ENCODE measurements around the gene ZNF668.

DNA sequence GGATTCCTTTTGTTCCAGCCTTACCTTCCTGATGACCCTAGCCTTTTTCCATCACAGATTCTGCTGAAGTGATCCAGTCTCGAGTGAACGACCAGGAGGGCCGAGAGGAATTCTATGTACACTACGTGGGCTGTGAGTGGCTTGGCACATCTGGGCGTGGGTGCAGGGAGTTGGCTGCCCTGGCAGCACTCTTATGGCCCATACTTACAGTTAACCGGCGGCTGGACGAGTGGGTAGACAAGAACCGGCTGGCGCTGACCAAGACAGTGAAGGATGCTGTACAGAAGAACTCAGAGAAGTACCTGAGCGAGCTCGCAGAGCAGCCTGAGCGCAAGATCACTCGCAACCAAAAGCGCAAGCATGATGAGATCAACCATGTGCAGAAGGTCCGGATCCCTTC is 46.1 kb upstream of the ZNF668 start:
- TF ChIP-seq, protein P1, sequence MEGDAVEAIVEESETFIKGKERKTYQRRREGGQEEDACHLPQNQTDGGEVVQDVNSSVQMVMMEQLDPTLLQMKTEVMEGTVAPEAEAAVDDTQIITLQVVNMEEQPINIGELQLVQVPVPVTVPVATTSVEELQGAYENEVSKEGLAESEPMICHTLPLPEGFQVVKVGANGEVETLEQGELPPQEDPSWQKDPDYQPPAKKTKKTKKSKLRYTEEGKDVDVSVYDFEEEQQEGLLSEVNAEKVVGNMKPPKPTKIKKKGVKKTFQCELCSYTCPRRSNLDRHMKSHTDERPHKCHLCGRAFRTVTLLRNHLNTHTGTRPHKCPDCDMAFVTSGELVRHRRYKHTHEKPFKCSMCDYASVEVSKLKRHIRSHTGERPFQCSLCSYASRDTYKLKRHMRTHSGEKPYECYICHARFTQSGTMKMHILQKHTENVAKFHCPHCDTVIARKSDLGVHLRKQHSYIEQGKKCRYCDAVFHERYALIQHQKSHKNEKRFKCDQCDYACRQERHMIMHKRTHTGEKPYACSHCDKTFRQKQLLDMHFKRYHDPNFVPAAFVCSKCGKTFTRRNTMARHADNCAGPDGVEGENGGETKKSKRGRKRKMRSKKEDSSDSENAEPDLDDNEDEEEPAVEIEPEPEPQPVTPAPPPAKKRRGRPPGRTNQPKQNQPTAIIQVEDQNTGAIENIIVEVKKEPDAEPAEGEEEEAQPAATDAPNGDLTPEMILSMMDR (IDR thresholded peaks at IDR 0.05): no peak
- no peak for TF ChIP-seq ZFX (IDR thresholded peaks at IDR 0.05; ENCODE audit: borderline replicate concordance)

Data from 22Rv1 (cell line).